ENCODE results near the gene SPAG9. TPM values are rescaled to one million over a fixed set of nuclear protein-coding genes. Genes with fewer than 3 reads are reported as not detected.
A peak's percentile ranks its signal among the peaks of the same experiment; 100 is the strongest.

The SPAG9 gene
- total RNA-seq, 1 donor: 192 TPM

- H3K9me3 ChIP-seq (ENCODE audit: low read depth, low read length): no peaks in the 10 kb centered on the region
- peaks cover 39% of the 10 kb centered on the region for H3K36me3 ChIP-seq (ENCODE audit: insufficient read depth, low read length)
- no peak overlapping the region for H2AFZ ChIP-seq (ENCODE audit: low read length)
- no peak overlapping the region for H3K4me2 ChIP-seq (ENCODE audit: insufficient read depth, low read length)
- H3K4me1 ChIP-seq (ENCODE audit: insufficient read depth, low read length): peaks cover 4% of the 10 kb centered on the region
- H3K27ac ChIP-seq (ENCODE audit: low read depth, low read length): no peak overlapping the region
- no peak for DNase-seq (ENCODE audit: insufficient read length, low spot score, missing footprints)
- peaks cover 9% of the 10 kb centered on the region for H3K79me2 ChIP-seq (ENCODE audit: insufficient read depth, low read length)
- H4K20me1 ChIP-seq (ENCODE audit: insufficient read depth, low read length): no peaks in the 10 kb centered on the region
- no peak overlapping the region for H3K4me3 ChIP-seq (ENCODE audit: insufficient read depth, low read length)
- no peak for TF ChIP-seq CTCF (IDR thresholded peaks at IDR 0.05; ENCODE audit: extremely low read depth, low read depth, low read length)
- H3K27me3 ChIP-seq (ENCODE audit: insufficient read depth, low read length): no peaks in the 10 kb centered on the region
Measured at GRCh38 chr17:51018541-51018940, 102.1 kb downstream of the SPAG9 start.

GRCh38 chr17:51017270-51017669 is 103.4 kb downstream of the SPAG9 start:
- no peak for DNase-seq (ENCODE audit: insufficient read length, low spot score, missing footprints)
- peaks cover 49% of the 10 kb centered on the region for H3K36me3 ChIP-seq (ENCODE audit: insufficient read depth, low read length)

GRCh38 chr17:51016099-51016498 is 104.6 kb downstream of the SPAG9 start:
- no peak for TF ChIP-seq CTCF (IDR thresholded peaks at IDR 0.05; ENCODE audit: extremely low read depth, low read depth, low read length)
- DNase-seq (ENCODE audit: insufficient read length, low spot score, missing footprints): no peak
- no peaks in the 10 kb centered on the region for H4K20me1 ChIP-seq (ENCODE audit: insufficient read depth, low read length)

More at GRCh38 chr17:51017270-51017669, 103.4 kb downstream of the SPAG9 start:
- no peaks in the 10 kb centered on the region for H3K27me3 ChIP-seq (ENCODE audit: insufficient read depth, low read length)
- peaks cover 10% of the 10 kb centered on the region for H3K79me2 ChIP-seq (ENCODE audit: insufficient read depth, low read length)
- H3K4me3 ChIP-seq (ENCODE audit: insufficient read depth, low read length): no peak overlapping the region
- H3K27ac ChIP-seq (ENCODE audit: low read depth, low read length): no peak overlapping the region
- no peak overlapping the region for H2AFZ ChIP-seq (ENCODE audit: low read length)
- no peaks in the 10 kb centered on the region for H4K20me1 ChIP-seq (ENCODE audit: insufficient read depth, low read length)
- no peak for TF ChIP-seq CTCF (IDR thresholded peaks at IDR 0.05; ENCODE audit: extremely low read depth, low read depth, low read length)
- H3K9me3 ChIP-seq (ENCODE audit: low read depth, low read length): no peaks in the 10 kb centered on the region
- H3K4me1 ChIP-seq (ENCODE audit: insufficient read depth, low read length): peaks cover 4% of the 10 kb centered on the region
- H3K4me2 ChIP-seq (ENCODE audit: insufficient read depth, low read length): no peak overlapping the region

GRCh38 chr17:51015145-51015558 is 105.5 kb downstream of the SPAG9 start:
- no peaks in the 10 kb centered on the region for H4K20me1 ChIP-seq (ENCODE audit: insufficient read depth, low read length)
- no peak overlapping the region for H2AFZ ChIP-seq (ENCODE audit: low read length)
- no peak overlapping the region for H3K4me3 ChIP-seq (ENCODE audit: insufficient read depth, low read length)
- peaks cover 12% of the 10 kb centered on the region for H3K79me2 ChIP-seq (ENCODE audit: insufficient read depth, low read length)
- H3K36me3 ChIP-seq (ENCODE audit: insufficient read depth, low read length): peaks cover 42% of the 10 kb centered on the region
- H3K4me2 ChIP-seq (ENCODE audit: insufficient read depth, low read length): no peak overlapping the region
- TF ChIP-seq CTCF (IDR thresholded peaks at IDR 0.05; ENCODE audit: extremely low read depth, low read depth, low read length): no peak
- H3K27me3 ChIP-seq (ENCODE audit: insufficient read depth, low read length): no peaks in the 10 kb centered on the region
- H3K27ac ChIP-seq (ENCODE audit: low read depth, low read length): no peak overlapping the region
- DNase-seq (ENCODE audit: insufficient read length, low spot score, missing footprints): no peak
- H3K4me1 ChIP-seq (ENCODE audit: insufficient read depth, low read length): peaks cover 11% of the 10 kb centered on the region
- H3K9me3 ChIP-seq (ENCODE audit: low read depth, low read length): no peaks in the 10 kb centered on the region

More at GRCh38 chr17:51016099-51016498, 104.6 kb downstream of the SPAG9 start:
- Histone ChIP-seq H3K27ac (ENCODE audit: low read depth, low read length) (peak overlapping the region; percentile 20), H3K4me2 (ENCODE audit: insufficient read depth, low read length) (no peak overlapping the region), H3K36me3 (ENCODE audit: insufficient read depth, low read length) (peaks cover 48% of the 10 kb centered on the region), H3K4me1 (ENCODE audit: insufficient read depth, low read length) (peaks cover 4% of the 10 kb centered on the region), H3K9me3 (ENCODE audit: low read depth, low read length) (no peaks in the 10 kb centered on the region), H3K4me3 (ENCODE audit: insufficient read depth, low read length) (no peak overlapping the region), H3K79me2 (ENCODE audit: insufficient read depth, low read length) (peaks cover 10% of the 10 kb centered on the region), H3K27me3 (ENCODE audit: insufficient read depth, low read length) (no peaks in the 10 kb centered on the region), H2AFZ (ENCODE audit: low read length) (no peak overlapping the region)
